T-helper 2 cell (primary cell): ENCODE data around the gene PLP1.
"Not testable (repeated sequence)": the region's sequence is repeated elsewhere in the genome, so short reads cannot be mapped to it uniquely, and the experiment has no call there.

Experiments used
- DNase-seq, 5 experiments: peaks; one replicate each; pipeline versions ENCODE4 v3.0.0 to v3.0.0-alpha.2; 2012 to 2022

PLP1 gene

DNA sequence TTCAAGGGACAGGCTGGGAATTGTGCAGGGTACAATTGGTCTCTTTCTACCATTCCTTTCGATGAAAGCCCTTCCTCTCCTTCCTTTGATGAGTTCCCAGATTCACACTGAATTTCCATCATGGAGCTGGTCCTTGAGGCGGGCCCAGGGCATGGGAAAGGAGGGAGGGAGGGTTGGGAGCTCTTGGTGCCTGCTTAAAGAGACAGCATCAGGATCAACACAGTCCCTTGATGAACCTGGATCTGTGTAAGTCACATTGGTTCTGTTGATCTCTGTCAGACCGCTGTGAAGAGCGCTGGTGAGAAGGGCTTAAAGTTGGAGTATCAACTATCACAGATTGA is 4.4 kb downstream of the PLP1 start:
- no peak for DNase-seq

DNA sequence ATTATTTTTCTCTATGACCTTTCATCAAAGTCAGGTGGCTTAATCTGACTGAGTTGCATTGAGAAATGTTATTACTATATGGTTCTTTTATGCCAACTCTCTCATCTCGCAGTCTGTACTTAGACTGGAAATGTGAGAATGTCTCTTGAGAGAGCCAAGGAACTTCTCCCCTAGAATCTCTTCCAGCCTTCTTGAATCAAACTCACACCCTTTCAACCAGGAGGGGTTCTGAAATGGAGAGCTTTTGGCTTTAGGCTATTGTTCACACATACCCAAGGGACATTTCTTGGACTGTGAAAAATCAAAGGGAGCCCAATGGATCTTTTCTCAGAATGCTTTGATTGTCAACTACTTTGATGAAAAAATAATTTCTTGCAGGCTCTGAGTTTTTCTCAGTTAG is 5.1 kb downstream of the PLP1 start:
- DNase-seq: no peak

DNA sequence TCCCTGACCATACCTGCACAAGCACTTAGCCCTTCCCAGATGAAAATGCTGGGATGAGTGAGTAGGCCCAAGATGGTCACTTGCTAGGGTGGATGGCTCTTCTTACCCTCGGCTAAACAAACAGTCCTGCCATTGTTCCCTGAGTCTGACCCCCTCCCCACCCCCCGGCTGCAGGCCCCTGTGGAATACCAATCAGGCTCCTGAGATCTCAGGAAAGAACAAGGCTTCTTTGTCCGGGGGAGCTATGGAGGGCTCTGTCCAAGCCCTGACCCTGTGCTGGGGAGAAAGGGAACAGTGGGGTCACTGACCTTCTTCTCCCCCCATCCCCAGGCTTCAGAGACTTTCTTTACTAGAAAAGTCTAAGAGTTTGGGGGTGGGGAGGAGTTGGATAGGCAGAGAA is 6.0 kb downstream of the PLP1 start:
- no peak for DNase-seq

DNA sequence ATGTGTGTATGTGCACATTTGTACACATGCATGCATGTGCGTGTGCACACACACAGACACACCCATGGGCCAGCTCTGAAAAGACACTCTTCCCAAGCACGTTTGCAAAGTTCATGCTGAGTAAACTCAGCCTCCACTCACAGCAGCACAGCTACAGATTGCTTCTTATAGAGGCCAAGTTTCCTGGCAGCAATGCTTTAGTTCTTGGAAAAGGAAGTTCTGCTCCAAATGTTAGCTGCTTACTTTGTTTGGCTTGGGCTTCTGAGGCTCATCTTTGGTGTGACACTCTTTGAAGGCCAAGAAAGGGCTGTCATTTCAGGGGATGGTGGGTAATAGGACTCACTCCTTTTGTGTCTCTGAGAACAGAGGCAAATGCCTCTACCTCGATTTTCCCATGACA is 6.6 kb downstream of the PLP1 start:
- no peak for DNase-seq

DNA sequence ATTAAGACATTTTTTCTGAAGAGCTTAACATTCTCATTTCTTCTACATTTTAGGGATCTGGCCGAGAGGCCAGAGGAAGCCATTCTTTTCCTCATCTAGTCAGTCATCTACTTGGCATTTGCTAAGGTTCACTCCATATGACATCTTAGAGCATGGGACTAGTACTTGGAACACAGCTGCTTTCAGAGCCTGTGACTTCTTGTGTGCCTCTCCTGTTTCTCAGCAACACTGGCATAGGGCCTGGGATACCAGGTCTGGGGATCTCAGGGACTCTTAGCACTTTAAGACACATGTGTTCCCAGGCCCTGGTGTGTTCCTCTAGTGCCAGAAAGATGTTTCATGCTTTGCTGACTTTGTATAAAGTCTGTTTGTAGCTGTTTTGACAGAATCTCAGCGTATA is 7.3 kb downstream of the PLP1 start:
- no peak for DNase-seq

DNA sequence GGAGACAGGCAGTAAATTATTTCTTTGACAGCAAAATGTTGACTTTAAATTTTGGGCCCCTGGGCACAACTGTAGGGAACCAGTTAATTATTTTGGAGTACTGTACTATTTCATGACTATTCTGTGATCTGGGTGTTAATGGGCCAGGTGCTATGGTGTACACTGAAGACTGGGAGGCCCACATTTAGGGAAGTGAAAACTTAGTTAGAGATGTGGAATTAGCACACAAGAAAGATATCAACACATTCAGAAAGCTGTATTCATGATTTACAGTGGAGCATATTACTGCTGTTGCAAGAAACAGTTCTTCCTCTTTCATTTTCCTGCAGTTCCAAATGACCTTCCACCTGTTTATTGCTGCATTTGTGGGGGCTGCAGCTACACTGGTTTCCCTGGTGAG is 12.4 kb downstream of the PLP1 start:
- no peak for DNase-seq

DNA sequence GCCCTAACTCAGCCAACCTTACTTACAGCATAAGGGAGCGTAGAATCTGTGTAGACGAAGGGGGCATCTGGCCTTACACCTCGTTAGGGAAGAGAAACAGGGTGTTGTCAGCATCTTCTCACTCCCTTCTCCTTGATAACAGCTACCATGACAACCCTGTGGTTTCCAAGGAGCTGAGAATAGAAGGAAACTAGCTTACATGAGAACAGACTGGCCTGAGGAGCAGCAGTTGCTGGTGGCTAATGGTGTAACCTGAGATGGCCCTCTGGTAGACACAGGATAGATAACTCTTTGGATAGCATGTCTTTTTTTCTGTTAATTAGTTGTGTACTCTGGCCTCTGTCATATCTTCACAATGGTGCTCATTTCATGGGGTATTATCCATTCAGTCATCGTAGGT is 14.6 kb downstream of the PLP1 start:
- DNase-seq: no peak

DNA sequence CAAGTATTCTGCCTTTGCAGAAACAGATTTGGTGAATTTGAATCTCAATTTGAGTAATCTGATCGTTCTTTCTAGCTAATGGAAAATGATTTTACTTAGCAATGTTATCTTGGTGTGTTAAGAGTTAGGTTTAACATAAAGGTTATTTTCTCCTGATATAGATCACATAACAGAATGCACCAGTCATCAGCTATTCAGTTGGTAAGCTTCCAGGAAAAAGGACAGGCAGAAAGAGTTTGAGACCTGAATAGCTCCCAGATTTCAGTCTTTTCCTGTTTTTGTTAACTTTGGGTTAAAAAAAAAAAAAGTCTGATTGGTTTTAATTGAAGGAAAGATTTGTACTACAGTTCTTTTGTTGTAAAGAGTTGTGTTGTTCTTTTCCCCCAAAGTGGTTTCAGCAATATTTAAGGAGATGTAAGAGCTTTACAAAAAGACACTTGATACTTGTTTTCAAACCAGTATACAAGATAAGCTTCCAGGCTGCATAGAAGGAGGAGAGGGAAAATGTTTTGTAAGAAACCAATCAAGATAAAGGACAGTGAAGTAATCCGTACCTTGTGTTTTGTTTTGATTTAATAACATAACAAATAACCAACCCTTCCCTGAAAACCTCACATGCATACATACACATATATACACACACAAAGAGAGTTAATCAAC is 15.3 kb downstream of the PLP1 start:
- DNase-seq: no peak

DNA sequence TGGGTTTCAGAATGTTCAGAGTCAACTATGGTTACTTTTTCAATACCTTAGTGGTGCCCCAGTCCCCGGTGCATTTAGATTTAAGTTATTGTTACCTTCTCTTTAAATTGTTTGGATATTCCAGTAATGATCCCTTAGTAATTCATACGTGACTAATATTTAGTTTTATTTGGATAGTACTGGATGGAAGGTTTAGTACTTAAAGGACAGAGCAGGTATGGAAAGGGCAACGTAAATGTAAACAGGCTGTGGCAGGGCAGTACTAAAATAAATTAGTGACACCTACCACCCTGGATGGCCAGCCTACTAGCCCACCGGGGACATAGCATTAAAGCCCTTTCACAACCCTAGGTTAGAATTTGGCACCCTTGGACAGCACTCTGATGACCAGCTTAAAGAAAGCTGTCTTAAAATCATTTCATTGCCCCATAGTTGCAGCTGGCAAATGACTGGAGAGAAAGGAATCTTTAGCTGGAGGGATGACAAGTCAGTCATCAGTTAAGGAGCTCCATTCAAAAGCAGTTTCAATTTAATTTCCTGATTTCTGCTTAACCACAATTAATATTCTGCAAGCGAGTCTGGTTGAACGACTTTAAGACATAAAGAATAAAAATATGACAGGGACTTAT is 16.4 kb downstream of the PLP1 start:
- no peak for DNase-seq

DNA sequence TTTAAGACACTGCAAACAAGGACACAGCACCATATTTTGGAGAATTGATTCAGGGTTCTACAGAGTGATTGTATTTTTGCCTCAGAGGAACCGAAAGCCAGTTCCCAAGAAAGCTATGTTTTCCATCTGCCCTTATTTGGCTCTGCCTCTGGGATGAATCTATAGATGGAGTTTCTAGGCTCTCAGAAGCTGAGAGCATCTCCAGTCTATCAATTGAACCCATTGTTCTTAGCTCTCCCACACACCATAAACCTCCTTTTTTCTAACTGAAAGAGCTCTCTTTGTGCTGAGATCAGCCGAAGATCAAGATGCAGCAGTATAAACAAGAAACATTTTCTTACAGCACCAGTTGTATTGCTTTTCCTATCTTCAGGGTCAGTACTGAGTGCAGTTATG is 16.9 kb downstream of the PLP1 start:
- no peak for DNase-seq

DNA sequence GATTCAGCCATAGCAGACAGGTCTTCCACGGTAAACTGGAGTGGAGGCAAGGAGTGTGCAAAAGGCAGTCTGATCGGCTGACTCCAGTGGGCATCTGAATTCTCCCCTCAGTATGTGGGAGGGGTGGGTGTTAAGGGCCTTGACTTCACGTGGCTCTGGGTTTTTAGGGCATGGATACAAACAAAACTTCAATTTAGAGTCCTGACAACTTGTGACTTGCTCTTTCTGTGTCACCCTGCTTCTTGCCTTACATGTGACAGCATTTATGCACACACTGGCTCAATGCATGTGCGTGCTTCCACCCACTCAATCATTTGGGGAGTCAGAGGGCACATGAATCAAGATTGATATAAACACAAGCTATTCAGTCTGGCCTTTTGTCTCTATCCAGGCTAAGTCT is 17.5 kb downstream of the PLP1 start:
- no peak for DNase-seq

DNA sequence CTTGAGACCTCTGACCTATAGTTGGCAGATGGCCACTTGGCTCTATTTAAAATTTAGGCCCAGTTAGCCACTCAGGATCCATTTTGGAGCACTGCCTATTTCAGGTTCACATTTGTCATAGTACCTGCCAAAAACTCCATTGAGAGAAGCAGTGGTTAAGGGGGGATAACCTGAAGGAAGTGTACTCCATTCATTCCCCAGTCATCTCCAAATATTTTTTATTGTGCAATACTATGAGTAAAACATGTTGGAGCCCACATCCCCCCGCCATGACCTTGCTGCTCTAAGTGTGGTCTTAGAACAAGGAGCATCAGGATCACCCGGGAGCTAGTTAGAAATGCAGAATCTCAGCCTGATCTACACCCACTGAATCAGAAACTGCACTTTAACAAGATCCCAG is 21.1 kb downstream of the PLP1 start:
- DNase-seq: no peak

DNA sequence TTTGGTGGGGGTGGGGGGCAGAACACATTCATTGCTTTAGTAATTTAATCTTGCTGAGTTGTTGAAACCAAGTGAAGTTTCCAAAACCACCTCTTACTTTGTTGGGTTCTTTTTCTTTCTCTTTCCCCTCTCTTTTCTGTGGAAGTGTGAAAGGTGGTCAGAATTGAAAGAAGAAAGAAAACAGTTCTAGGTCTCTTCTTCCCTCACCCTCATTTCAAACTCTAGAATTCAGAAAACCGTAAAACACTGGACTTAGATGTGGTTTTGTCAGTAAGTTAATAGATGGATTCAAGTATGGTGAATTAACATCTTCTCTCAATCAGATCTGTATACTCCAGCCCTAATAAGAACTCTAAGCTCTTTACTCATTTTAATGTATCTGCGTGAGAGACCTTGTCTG is 23.7 kb downstream of the PLP1 start:
- DNase-seq: peak in 1 of 5 experiments; percentile 19

DNA sequence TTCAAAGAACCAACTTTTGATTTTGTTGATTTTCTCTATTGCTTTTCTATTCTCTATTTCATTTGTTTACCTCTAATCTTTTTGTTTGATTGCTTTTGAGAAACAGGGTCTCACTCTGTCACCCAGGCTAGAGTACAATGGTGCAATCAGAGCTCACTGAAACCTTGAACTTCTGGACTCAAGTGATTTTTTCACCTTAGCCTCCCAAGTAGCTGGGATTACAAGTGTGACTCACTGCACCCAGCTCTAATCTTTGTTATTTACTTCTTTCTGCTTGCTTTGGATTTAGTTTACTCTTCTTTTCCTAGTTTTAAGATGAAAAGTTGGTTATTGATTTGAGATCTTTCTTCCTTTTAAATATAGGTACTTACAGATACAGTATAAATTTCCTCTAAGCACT is 29.2 kb downstream of the PLP1 start:
- DNase-seq: no peak

DNA sequence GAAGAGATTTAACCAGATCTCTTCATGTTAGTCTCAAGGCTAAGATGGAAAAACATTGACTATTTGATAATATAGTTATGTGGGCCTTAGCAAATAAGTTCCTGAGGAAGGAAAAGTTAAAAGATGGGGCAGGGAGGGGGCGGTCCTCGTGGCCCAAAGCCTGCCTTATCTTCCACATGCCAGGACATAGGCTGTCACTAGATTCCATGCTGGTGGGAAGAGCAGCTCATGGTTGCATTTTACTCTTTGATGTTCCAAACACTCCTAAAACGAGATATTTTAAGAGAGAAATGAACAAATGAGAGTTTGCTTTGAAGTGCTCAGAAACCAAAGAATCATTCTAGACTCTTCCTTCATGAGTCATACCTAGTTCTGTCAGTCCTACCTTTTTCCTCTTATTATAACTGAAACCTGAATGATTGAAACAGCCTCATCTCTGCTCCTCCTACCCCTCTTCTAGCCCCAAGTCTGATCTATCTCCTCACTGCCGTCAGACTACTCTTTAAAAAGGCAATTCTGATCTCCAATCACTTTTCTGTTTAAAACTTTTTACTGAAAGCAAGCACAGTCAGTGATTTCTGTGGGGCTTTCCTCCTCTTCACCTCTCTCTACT is 30.3 kb downstream of the PLP1 start:
- peak in 1 of 5 experiments; percentile 16 for DNase-seq

DNA sequence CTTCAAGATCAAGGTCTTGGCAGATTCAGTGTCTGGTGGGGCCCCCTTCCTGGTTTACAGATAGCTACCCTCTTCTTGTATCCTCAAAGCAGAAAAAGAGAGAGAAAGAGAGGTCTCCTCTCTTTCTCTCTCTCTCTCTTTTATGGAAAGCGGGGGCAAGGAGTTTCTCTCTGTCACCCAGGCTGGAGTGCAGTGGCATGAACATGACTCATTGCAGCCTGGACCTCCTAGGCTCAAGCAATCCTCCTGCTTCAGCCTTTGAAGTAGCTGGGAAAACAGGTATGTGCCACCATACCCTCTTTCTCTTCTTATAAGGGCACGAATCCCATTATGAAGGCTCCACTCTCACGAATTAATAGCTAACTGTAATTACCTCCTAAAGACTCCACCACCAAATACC is 35.2 kb downstream of the PLP1 start:
- DNase-seq: no peak

DNA sequence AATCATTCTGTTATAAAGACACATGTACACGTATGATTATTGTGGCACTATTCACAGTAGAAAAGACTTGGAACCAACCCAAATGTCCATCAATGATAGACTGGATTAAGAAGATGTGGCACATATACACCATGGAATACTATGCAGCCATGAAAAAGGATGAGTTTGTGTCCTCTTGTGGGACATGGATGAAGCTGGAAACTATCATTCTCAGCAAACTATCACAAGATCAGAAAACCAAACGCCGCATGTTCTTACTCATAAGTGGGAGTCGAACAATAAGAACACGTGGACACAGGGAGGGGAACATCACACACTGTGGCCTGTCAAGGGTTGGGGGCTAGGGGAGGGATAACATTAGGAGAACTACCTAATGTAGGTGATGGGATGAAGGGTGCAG is 40.5 kb downstream of the PLP1 start:
- DNase-seq: not testable (repeated sequence)

DNA sequence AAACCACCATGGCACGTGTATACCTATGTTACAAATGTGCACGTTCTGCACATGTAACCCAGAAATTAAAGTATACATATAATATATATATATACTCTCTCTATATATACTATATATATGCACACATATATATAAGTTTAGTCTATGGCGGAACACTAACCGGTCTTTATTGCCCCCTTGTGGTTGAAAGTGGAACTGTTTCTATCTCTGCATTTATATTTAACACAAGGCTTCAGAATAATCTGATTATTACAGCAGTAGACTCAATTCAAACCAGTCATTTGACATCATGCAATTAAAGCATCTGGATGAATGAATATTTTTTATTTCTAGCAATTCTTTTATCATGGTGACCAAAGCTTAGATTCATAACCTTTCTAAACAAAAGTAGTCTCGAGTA is 40.9 kb downstream of the PLP1 start:
- peak in 2 of 5 experiments; percentile 17 to 49 for DNase-seq

DNA sequence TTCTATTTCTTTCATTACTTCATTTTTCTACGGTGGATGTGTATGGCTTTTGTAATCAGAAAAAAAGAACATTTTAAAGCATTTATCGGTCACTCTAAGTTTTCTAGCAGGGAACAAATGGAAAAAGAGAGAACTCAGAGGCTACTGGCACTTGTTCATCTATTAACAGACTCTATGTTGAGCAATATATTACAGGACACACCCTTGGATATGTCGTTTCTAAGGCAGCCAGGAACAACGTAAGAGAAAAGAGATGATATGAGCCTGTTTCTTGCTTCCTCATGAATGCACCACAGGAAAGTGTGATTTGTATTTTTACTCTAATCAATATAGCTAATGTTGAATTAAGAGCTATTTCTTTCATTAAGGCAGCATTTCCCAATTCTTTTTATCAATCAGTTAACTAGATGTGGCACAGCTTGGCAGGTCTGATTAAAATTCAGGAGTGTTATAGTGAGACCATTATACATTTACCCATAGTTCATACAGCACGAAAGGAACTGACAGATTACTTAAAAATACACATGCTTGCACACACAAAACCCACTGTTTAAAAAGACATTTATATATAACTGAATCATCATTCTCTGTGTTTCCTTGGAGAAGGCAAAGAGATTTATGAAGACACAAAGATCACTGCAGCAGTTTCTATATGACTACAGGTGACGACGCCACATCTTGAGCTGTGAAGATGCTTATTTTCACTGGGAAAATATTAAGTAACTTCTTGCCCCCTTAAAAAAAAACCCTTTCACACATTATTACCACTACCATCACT is 42.4 kb downstream of the PLP1 start:
- DNase-seq: peak in 1 of 5 experiments; percentile 28

DNA sequence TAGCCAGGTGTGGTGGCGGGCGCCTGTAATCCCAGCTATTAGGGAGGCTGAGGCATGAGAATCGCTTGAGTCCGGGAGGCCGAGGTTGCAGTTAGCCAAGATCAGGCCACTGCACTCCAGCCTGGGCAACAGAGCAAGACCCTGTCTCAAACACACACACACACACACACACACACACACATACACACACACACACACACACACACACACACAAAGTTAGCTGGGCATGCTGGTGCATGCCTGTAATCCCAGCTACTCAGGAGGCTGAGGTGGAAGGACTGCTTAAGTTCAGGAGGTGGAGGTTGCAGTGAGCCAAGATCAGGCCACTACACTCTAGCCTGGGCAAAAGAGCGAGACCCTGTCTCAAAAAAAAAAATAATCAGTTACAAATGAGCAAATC is 44.2 kb downstream of the PLP1 start:
- not testable (repeated sequence) for DNase-seq

DNA sequence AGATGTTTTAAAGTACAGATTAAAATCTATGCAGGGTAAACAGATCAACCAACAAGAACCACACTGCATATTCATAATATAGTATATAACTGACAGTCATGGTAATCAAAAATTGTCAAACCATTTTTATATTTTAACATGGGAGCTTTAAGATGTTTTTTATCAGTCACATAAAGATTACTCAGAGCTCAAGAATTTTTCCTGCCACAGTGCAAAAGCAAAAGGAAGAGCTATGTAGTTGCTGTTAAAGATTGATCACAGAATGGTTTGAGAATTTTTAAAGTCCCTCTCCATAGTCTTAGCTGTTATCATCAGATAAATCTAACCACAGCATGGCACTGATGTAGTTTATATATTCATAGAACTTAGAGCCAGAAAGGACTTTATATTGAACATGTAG is 47.0 kb downstream of the PLP1 start:
- no peak for DNase-seq

DNA sequence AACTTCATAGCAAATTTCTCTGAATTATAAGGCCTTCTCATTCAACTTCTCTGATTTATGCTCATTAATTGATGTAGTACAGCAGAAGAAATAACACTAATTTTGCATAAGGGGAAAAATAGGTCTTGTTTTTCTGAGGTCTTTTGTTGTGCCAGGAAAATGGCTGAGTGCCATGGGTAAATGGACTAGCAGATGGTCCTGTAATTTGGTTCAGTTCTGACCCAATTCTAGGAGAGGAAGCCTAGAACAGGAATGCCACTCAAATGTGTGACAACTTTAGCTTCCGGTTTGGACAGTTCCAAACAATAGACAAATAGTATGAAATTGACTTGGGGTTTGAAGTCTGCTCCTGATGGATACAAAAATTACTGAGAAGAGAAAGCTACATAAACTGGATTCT is 49.2 kb downstream of the PLP1 start:
- DNase-seq: no peak

DNA sequence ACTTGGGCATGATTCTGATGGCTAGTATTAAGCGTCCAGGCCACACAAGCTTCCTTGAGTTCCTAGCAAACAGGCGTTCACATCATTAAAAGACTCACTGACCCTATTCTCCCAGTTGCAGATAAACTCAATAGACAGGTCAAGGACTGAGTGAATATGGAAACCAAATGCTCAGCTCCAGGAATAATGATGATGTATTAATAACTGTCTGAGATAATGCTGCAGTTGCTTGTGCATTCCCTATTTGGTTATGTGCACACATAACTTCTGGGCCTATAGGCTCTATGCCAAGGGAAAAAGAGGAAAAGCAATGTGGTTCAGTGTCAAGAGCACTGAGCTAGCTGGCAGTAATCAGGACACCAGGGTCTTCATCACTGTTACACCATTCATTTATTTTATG is 51.9 kb downstream of the PLP1 start:
- DNase-seq: no peak

DNA sequence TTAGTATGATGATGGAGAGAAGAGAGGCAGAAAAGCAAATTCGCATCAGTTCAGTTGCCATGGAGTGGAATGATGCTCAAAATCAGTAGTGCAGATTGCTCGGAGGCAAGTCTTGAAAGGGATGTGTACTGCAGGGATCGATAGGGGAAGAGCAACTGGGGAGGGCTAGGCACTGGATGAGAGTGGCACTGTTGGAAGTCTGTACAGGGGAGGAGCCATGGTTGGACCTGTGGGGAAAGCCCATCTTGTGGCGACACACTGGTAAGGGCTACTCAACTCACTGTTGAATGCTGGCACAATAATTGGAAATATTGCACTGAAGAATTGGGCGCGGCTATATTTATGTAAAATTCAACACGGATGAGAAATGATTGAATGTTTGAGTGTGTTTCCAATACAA is 54.2 kb downstream of the PLP1 start:
- no peak for DNase-seq
